HG02840 (cell line): ENCODE measurements around the gene PDSS1.

Source experiments
- ATAC-seq: cut with Tn5 transposase; IDR thresholded peaks from one replicate; pipeline ENCODE4 v1.9.1; 2021; ENCODE audit warnings: mild to moderate bottlenecking, moderate library complexity, moderate number of reproducible peaks; ENCODE audit not compliant: unreplicated experiment, low FRiP score

PDSS1 gene

DNA sequence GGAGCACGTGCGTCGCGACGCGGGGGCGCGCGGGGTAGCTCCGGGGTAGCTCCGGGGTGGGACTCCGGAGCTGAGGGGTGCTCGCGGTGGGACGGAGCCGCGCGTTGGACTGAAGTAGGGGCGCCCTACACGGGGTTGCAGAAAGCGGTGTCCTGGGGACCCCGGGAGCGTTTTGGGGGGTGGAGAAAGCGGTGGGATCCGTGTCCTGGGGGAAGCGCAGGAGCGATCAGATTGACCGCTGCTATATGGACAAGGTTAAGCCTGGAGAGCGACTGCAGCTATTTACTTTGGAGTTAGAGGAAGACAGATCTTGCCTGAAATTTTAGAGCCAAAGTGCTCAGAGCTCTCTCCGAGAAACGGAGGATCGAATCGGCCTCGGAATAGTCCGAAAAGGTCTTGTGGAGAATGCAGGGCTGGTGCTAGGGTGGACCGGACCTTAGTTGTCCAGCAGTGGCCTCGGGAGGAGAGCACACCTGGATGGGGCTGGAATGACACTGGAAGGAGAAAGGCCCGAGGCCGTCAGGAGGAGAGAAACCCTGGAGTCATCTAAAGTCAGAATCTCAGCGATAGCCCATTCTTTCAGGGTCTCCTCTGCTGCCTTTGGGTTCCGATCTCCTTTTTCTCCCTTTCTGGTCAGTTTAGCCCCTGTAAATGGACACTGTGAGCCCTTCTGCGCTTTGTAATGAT lies 564 bp downstream of the PDSS1 start:
- no peak for ATAC-seq

DNA sequence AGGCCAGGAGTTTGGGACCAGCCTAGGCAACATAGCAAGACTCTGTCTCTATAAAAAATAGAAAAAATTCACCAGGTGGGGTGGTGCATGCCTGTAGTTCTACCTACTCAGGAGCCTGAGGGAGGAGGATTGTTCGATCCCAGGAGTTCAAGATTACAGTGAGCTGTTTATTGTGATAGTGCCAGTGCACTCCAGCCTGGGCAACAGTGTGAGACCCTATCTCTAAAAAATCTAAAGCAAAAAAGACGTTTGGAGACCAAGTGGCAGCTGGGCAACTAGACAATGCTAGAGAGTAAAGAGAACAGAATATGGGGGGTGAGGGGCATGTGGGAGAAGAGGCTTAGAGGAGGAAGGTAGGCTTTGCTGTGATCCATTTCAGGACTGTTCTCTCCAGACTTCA lies 1.4 kb downstream of the PDSS1 start:
- no peak for ATAC-seq

DNA sequence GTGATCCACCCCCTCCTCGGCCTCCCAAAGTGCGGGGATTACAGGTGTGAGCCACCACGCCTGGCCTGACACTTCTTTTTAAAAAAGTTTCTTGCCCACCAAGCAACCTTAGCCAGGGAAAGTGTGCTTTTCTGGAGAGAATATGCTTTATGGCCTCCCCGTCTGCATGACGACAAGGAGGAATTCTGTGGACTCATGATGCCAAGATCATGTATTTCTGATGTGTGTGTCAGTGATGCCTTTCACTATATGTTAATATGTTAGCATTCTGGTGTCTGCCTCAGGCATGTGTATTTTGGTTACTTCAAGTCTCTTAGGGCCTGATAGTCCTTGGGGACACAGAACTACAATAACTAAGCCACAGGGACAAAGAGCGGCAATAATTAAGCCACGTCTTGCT lies 2.1 kb downstream of the PDSS1 start:
- ATAC-seq: no peak

DNA sequence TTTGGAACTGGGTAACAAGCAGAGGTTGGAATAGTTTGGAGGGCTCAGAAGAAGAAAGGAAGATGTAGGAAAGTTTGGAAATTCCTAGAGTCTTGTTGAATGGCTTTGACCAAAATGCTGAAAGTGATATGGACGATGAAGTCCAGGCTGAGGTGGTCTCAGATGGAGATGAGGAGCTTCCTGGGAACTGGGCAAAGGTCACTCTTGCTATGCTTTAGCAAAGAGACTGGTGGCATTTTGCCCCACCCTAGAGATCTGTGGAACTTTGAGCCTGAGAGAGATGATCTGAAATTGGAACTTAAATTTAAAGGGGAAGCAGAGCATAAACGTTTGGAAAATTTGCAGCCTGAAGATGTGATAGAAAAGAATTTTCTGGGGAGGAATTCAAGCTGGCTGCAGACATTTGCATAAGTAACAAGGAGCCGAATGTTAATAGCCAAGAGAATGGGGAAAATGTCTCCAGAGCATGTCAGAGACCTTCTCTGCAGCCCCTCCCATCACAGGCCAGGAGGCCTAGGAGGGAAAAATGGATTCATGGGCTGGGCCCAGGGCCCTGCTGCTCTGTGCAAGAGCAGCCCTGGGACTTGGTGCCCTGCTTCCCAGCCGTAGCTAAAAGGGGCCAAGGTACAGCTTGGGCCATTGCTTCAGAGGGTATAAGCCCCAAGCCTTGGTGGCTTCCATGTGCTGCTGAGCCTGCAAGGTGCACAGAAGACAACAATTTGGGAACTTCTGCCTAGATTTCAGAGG lies 3.6 kb downstream of the PDSS1 start:
- ATAC-seq: no peak

DNA sequence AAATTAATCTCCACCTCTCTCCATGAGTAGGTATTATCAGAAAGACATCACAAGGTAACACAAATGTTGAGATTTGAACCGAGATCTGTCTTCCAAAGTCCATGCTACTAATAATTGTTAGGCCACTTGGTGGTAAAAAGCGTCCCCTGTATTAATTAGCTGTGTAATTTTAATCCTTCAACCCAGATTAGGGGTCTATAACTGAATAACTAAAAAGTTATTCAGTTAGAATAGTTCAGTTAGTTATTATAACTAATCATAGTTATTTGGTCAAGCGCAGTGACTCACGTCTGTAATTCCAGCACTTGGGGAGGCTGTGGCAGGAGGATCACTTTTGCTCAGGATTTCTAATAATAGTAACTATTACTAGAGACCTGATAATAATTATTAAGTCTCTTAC lies 5.6 kb downstream of the PDSS1 start:
- no peak for ATAC-seq

DNA sequence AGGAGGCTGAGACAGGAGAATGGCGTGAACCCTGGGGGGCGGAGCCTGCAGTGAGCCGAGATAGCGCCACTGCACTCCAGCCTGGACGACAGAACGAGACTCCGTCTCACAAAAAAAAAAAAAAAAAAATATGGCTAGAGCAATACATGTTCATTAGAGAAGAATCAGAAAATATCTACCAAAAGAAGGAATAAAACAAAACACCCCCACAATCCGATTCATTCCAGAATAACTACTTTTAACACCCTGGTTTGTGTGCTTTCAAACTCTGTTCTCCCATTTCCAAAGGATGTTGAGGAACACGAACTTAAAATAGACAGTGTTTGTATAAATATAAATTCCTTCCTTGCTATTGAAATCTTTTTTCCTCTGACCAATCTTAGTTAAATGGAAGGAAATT lies 6.5 kb downstream of the PDSS1 start:
- no peak for ATAC-seq

DNA sequence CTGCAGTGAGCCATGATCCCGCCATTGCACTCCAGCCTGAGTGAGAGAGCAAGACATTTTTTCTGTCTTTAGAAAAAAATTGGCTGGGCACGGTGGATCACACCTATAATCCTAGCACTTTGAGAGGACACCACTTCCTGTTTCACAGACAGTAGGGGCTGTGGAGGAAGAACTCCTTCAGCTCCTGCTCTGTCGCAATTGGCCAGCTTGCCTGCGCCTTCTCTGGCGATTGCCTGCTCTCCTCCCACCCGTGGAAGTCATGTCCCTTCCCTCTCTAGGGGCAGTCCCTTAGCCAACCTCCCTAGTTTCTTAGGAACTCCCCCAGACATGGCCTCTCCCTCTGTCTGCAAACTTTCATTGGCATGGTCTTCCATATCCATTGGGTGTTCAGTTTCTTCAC lies 8.7 kb downstream of the PDSS1 start:
- ATAC-seq: no peak

DNA sequence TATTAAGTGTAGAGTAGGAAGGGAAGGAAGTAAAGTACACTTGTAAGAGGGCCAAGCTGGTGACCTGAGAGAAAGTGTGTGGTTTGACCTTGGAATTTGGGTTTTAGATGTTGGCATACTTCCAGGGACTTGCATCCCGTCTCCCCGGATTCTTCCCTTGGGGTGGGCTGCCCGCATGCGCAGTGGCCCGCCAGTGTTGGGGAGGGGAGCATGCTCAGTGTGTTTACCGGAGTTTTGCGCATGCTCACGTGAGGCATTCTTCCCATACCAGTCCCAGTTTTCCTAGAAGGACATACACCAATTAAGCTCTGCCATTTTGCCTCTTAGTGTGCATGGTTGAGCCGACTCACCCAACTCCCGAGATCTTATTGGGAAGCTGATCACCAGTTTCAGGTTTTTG lies 9.4 kb downstream of the PDSS1 start:
- no peak for ATAC-seq

DNA sequence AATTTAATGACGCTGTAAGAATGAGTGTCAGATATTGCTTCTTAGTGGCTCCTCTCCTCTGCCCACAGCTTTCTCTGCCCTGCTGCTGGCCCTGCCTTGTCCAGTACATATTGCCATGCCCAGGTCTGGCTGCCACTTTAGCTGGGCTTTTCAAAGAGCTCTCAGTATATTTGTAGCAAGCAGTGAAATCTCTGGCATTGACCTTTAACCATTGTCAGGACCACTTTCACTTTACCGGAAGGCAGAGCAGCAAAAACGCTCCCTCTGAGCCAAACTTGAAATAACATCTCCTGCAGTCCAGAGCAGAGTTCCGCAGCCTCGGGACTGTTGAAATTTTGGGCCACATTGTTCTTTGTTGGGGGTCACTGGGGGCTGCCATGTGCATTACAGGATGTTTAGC lies 13.8 kb downstream of the PDSS1 start:
- no peak for ATAC-seq

DNA sequence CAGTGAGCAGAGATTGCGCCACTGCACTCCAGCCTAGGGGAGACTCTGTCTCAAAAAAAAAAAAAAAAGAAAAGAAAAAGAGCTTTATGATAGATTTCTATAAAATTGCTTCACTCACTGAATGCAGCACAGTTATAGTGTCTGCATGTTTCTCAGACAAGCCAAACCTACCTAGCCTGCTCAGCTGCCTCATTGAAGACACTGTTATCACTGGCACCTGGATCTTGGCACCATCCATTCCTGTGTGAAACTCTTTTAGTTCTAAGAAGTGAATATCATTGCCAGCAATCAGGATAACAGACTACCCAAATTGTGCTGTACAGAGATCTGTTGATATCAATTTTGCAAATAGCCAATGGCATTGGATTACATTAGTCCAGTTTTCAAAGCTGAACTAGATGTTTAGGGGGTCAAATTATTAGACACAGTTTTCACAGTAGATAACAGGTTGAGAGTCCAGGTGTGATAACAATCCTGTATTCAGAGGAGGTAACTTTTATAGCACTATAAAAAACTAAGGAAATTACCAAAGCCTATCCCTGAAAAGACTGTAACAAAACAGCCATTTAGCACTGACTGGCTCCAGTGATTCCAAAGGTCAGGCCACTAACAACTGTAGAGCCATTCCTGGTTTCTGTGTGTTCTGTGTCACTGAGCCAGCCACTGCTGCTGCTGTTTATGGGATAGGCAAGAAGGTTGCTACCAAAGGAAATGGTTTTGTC lies 17.1 kb downstream of the PDSS1 start:
- no peak for ATAC-seq

DNA sequence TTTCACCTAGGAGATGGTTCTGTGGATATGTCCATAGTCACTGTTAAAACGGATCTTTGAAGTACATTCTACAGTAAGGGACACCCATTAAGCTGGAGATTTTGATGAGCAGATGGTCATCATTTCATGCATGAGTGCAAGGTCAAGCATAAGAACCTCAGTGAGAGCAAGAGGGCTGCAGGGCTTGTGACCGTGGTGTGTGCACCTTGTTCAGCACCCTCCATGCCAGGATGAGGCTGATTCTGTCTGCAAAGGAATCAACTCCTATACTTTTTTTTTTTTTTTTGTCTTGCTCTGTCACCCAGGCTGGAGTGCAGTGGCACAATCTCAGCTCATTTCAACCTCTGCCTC lies 17.6 kb downstream of the PDSS1 start:
- no peak for ATAC-seq

DNA sequence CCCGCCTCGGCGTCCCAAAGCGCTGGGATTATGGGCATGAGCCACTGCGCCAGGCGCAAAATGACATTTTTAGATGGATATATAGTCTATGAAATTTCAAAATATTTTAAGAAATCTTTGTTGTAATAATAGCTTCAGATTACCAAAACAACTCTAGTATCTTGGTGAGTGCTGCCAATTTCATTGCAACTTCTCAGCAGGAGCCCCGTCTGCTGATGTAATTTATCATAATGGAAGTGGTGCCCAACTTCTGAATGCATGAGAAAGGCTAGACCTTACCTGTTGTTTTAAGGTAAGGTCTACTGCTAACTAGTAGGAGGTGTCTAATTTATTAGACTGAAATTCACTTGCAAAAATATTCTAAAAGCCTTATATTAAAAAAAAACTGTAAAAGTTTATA lies 20.0 kb downstream of the PDSS1 start:
- no peak for ATAC-seq

DNA sequence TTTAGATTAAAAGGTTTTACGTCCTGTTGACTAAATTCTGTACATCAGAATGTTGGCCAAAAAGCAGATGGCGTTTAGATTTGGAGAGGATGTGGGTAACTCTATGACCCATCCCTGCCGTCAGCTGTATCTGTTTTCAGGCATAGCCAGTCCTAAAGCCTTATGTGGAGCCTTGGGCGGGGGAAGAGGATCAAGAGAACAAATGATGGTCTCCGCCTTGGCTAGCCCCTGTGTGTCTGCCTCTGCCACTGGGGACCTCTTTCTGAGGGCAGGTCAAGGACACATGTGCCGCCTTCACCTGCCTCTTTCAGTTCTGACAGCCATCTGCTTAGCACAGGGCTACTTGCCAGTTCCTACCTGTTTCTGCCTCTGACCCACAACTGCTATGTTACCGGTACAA lies 24.1 kb downstream of the PDSS1 start:
- ATAC-seq: no peak

DNA sequence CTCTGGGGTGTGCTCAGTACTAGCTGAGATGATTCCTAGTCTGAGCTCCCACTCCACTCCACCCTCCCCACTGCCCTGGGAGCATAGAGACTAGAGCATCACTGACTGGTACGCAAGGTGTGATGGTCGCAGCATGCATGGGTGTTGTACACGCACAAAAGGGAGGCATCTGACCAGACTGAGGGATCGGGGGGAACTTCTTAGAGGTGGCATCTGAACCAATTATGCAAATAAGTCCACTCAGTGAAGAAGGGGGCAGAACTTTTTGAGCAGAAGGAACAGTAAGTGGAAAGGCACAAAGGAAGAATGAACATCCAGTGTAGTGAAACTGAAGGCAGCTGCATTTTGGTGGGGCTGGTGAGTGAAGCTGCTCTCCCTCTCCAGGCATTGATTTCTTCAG lies 25.5 kb downstream of the PDSS1 start:
- no peak for ATAC-seq

DNA sequence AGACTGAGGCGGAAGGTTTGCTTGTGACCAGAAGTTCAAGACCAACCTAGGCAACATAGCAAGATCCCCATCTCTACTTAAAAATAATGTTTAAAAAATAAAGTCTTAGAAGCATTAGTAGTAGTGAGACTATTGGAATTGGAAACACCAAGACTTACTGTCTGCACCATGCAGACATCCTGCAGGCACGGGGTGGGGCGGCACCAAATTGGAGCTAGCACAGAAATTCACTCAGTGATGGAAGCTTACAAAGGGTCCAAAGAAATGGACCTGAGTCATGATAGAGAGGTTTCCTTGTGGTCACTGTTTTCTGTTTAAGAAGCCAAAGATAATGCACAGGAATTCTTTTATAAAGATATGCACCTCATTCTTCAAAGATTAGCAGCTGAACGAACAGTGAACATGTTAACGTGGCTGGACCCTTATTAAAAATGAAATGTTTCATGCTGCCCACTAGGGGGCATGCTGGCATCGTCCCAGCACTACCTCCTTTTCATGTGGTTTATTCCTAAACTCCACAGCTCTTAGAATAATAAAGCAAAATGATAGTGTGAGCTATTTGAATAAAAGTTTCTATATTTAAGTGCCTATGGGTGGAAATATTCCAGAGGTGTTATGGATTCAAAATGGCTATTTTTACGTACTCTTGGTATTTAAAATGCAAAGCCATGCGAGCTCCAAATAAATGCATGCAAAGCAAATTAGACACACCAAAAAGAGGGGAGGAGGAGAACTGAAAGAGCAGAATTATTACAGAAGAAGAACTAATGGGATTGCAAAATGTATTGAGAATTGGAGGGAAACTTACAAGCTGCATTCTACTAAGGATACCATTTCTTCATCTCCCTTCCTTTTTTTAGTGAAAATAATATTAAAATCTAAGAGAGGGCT lies 28.6 kb downstream of the PDSS1 start:
- no peak for ATAC-seq

DNA sequence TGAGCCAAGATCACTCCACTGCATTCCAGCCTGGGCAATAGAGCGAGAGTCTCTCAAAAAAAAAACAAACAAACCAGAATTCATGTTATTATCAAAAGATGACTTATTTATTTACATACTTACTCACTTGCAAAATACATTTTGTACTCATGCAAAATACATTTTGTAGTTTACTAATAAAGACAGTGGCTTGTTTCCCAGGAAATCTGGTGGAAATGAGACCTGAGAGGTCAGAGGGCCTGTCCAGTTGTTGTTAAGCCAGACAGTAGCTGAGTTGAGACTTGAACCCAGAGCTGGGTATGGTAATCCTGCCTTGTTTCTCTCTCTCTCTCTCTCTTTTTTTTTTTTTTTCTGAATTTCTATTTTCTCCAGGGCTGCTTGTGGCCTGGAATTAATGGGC lies 29.5 kb downstream of the PDSS1 start:
- no peak for ATAC-seq

DNA sequence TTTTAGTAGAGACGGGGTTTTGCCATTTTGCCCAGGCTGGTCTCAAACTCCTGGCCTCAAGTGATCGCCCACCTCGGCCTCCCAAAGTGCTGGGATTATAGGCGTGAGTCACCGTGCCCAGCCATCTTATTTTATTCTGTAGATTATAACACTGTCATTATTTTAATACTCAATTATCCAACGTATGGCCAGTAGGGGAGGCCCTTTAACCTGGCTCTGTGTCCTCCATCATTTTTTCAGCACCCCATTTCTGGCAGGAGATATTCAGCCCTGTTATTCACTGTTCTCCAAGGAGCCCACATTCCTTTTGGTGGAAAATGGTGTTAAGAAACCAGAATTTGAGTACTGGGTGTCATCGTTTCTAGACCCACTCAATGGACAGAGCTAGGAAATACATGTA lies 31.5 kb downstream of the PDSS1 start:
- ATAC-seq: no peak

DNA sequence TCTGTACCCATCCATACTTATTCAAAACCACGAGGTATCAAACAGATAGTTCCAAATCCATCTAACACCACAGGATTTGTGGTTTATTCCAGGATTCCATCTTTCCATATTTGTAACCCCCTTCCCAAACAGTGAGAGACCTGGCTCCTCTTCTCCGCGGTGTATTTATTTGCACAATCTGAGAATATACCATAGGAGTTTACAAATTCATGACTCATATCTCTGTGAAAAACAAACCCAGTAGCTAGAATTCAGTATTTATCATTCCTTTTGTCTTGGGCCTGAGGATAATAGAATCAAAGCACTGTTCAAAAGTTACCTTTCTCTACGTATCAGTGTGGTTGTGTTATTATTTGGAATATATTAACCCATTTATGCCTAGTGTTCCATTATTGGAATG lies 31.9 kb downstream of the PDSS1 start:
- ATAC-seq: no peak

DNA sequence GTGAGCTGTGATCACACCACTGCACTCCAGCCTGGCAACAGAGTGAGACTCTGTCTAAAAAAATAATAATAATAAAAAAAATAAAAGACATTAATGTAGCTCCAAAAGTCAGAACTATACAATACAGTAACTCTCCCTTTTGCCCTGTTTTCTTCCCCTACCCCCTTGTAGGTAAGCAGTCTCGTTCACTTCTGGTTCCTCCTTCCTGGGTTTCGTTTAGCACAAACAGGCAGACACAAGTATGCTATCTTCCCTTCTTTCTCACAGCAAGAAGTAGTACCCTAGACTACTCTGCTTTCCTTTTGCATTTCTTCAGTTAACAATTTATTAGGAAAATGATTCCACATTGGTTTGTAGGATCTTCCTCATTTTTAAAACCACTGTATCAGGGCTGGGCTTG lies 33.1 kb downstream of the PDSS1 start:
- no peak for ATAC-seq

DNA sequence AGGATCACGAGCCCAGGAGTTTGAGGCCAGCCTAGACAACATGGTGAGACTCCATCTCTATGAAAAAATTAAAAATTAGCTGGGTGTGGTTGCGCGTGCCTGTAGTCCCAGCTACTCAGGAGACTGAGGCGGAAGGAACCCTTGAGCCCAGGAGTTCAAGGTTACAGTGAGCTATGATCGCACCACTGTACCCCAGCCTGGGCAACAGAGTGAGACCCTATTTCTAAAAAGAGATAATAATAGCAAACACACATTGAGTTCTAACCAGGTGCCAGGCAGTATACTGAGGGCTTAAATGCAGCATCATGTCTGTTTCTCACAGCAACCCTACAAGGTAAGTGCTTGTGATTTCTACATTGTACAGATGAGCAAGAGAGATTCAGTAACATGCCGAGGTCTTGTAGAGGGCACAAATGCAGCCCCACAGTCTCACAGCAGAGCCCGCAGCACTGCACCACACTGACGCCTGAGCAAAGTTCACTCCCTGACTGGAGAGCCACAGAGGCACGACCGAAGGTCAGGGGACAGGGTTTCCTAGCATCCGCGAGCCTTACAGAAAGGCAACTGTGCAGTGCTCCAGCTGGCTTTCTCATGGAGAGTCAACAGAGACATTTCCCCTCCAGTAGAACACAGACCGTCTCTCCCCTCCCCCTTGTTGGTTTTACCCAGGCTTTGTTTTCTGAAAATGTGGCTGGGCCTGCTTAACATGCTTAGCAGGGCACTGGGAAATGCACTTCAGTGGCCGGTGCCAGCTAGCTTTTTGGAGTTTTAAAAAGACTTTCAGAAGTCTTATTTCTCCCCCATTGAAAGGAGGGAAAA lies 36.5 kb downstream of the PDSS1 start:
- no peak for ATAC-seq
